ENCODE results near the gene APOD.
"Not testable (repeated sequence)": the region's sequence is repeated elsewhere in the genome, so short reads cannot be mapped to it uniquely, and the experiment has no call there.

APOD gene

GRCh38 chr3:195601785-195602184 is 18.0 kb upstream of the APOD start:
- not testable (repeated sequence) for H3K9ac ChIP-seq (ENCODE audit: low read depth, low read length); H3K4me1 ChIP-seq (ENCODE audit: insufficient read depth, low read length); H3K9me3 ChIP-seq (ENCODE audit: control insufficient read depth, insufficient read depth, low read length); H3K36me3 ChIP-seq (ENCODE audit: insufficient read depth, low read length)

- Histone ChIP-seq H3K9ac (ENCODE audit: low read depth, low read length) (no peak overlapping the region), H3K9me3 (ENCODE audit: control insufficient read depth, insufficient read depth, low read length) (peaks cover 8% of the 10 kb centered on the region; the same call in 1 of the 2 replicates), H3K4me1 (ENCODE audit: insufficient read depth, low read length) (no peaks in the 10 kb centered on the region), H3K36me3 (ENCODE audit: insufficient read depth, low read length) (no peaks in the 10 kb centered on the region)
These were observed 17.6 kb upstream of the APOD start for GRCh38 chr3:195601382-195601781.

GRCh38 chr3:195599926-195600325 is 16.2 kb upstream of the APOD start:
- H3K36me3 ChIP-seq (ENCODE audit: insufficient read depth, low read length); H3K9ac ChIP-seq (ENCODE audit: low read depth, low read length); H3K4me1 ChIP-seq (ENCODE audit: insufficient read depth, low read length); H3K9me3 ChIP-seq (ENCODE audit: control insufficient read depth, insufficient read depth, low read length): not testable (repeated sequence)

GRCh38 chr3:195599516-195599915 is 15.8 kb upstream of the APOD start:
- not testable (repeated sequence) for H3K9me3 ChIP-seq (ENCODE audit: control insufficient read depth, insufficient read depth, low read length); H3K36me3 ChIP-seq (ENCODE audit: insufficient read depth, low read length); H3K9ac ChIP-seq (ENCODE audit: low read depth, low read length); H3K4me1 ChIP-seq (ENCODE audit: insufficient read depth, low read length)

GRCh38 chr3:195597848-195598247 is 14.1 kb upstream of the APOD start:
- Histone ChIP-seq H3K9ac (ENCODE audit: low read depth, low read length) (no peak overlapping the region), H3K4me1 (ENCODE audit: insufficient read depth, low read length) (no peaks in the 10 kb centered on the region), H3K9me3 (ENCODE audit: control insufficient read depth, insufficient read depth, low read length) (peaks cover 3% of the 10 kb centered on the region; the same call in 1 of the 2 replicates), H3K36me3 (ENCODE audit: insufficient read depth, low read length) (no peaks in the 10 kb centered on the region)

- Histone ChIP-seq H3K9ac (ENCODE audit: low read depth, low read length) (no peak overlapping the region), H3K4me1 (ENCODE audit: insufficient read depth, low read length) (no peaks in the 10 kb centered on the region), H3K36me3 (ENCODE audit: insufficient read depth, low read length) (no peaks in the 10 kb centered on the region)
These were observed 13.5 kb upstream of the APOD start for GRCh38 chr3:195597229-195597628.

GRCh38 chr3:195596765-195597171 is 13.0 kb upstream of the APOD start:
- Histone ChIP-seq H3K9ac (ENCODE audit: low read depth, low read length) (no peak overlapping the region), H3K36me3 (ENCODE audit: insufficient read depth, low read length) (no peaks in the 10 kb centered on the region), H3K4me1 (ENCODE audit: insufficient read depth, low read length) (no peaks in the 10 kb centered on the region), H3K9me3 (ENCODE audit: control insufficient read depth, insufficient read depth, low read length) (peaks cover 3% of the 10 kb centered on the region; the same call in 1 of the 2 replicates)

More at GRCh38 chr3:195597229-195597628, 13.5 kb upstream of the APOD start:
- peaks cover 3% of the 10 kb centered on the region; the same call in 1 of the 2 replicates for H3K9me3 ChIP-seq (ENCODE audit: control insufficient read depth, insufficient read depth, low read length)

- Histone ChIP-seq H3K4me1 (ENCODE audit: insufficient read depth, low read length) (no peaks in the 10 kb centered on the region), H3K9ac (ENCODE audit: low read depth, low read length) (no peak overlapping the region), H3K36me3 (ENCODE audit: insufficient read depth, low read length) (no peaks in the 10 kb centered on the region), H3K9me3 (ENCODE audit: control insufficient read depth, insufficient read depth, low read length) (peaks cover 3% of the 10 kb centered on the region; the same call in 1 of the 2 replicates)
These were observed 12.2 kb upstream of the APOD start for GRCh38 chr3:195595785-195596531.

- H3K4me1 ChIP-seq (ENCODE audit: insufficient read depth, low read length) = no peaks in the 10 kb centered on the region
- H3K9ac ChIP-seq (ENCODE audit: low read depth, low read length) = no peak overlapping the region
- H3K9me3 ChIP-seq (ENCODE audit: control insufficient read depth, insufficient read depth, low read length) = peaks cover 5% of the 10 kb centered on the region; the same call in 1 of the 2 replicates
- H3K36me3 ChIP-seq (ENCODE audit: insufficient read depth, low read length) = no peaks in the 10 kb centered on the region
These were observed 8.1 kb upstream of the APOD start for GRCh38 chr3:195591852-195592251.

GRCh38 chr3:195591220-195591619 is 7.5 kb upstream of the APOD start:
- Histone ChIP-seq H3K9me3 (ENCODE audit: control insufficient read depth, insufficient read depth, low read length) (peaks cover 5% of the 10 kb centered on the region; the same call in 1 of the 2 replicates), H3K9ac (ENCODE audit: low read depth, low read length) (no peak overlapping the region), H3K4me1 (ENCODE audit: insufficient read depth, low read length) (no peaks in the 10 kb centered on the region), H3K36me3 (ENCODE audit: insufficient read depth, low read length) (no peaks in the 10 kb centered on the region)

GRCh38 chr3:195590381-195590780 is 6.6 kb upstream of the APOD start:
- not testable (repeated sequence) for H3K9ac ChIP-seq (ENCODE audit: low read depth, low read length); H3K36me3 ChIP-seq (ENCODE audit: insufficient read depth, low read length); H3K9me3 ChIP-seq (ENCODE audit: control insufficient read depth, insufficient read depth, low read length); H3K4me1 ChIP-seq (ENCODE audit: insufficient read depth, low read length)

GRCh38 chr3:195589796-195590195 is 6.1 kb upstream of the APOD start:
- not testable (repeated sequence) for H3K9ac ChIP-seq (ENCODE audit: low read depth, low read length); H3K9me3 ChIP-seq (ENCODE audit: control insufficient read depth, insufficient read depth, low read length); H3K36me3 ChIP-seq (ENCODE audit: insufficient read depth, low read length); H3K4me1 ChIP-seq (ENCODE audit: insufficient read depth, low read length)

- Histone ChIP-seq H3K36me3 (ENCODE audit: insufficient read depth, low read length) (no peaks in the 10 kb centered on the region), H3K4me1 (ENCODE audit: insufficient read depth, low read length) (no peaks in the 10 kb centered on the region; the same call in 1 of the 2 replicates), H3K9me3 (ENCODE audit: control insufficient read depth, insufficient read depth, low read length) (0 out of 2 replicates have a peak, but pooled peaks cover 2% of the 10 kb centered on the region), H3K9ac (ENCODE audit: low read depth, low read length) (no peak overlapping the region)
These were observed 4.1 kb upstream of the APOD start for GRCh38 chr3:195587824-195588223.

- Histone ChIP-seq H3K9ac (ENCODE audit: low read depth, low read length) (no peak overlapping the region), H3K4me1 (ENCODE audit: insufficient read depth, low read length) (no peaks in the 10 kb centered on the region; the same call in 1 of the 2 replicates), H3K36me3 (ENCODE audit: insufficient read depth, low read length) (no peaks in the 10 kb centered on the region), H3K9me3 (ENCODE audit: control insufficient read depth, insufficient read depth, low read length) (0 out of 2 replicates have a peak, but pooled peaks cover 2% of the 10 kb centered on the region)
These were observed 3.7 kb upstream of the APOD start for GRCh38 chr3:195587406-195587805.

GRCh38 chr3:195584543-195584870 is 767 bp upstream of the APOD start:
- Histone ChIP-seq H3K9ac (ENCODE audit: low read depth, low read length) (no peak overlapping the region), H3K36me3 (ENCODE audit: insufficient read depth, low read length) (no peaks in the 10 kb centered on the region), H3K9me3 (ENCODE audit: control insufficient read depth, insufficient read depth, low read length) (0 out of 2 replicates have a peak, but pooled peaks cover 2% of the 10 kb centered on the region), H3K4me1 (ENCODE audit: insufficient read depth, low read length) (no peaks in the 10 kb centered on the region; the same call in 1 of the 2 replicates)
